ENCODE measurements around the gene ADAMTS2. TPM values are rescaled to one million over a fixed set of nuclear protein-coding genes. Genes with fewer than 3 reads are reported as not detected.

Gene ADAMTS2
- total and polyA plus RNA-seq, 8 donors = 1.8 to 41.5 (median 11.6) TPM

DNA sequence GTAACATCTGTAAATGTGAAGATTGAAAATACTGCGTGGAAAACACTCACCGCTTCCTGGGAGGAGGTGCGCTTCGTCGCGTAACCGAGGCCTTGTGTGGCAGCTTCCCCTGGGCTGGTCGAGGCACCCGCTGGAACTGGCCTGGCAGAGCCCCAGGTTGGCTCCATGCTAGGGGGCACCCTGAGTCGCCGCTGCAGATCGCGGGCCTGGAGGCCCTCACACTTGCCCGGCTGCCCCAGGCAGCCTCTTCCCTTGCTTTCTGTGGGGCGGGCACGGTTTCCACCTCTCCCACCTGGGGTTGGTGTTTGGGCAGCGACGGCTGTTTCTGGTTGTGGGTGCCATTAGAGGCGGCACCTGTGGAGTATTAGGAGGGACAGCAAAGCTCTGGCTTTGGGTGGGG lies 284.2 kb downstream of the ADAMTS2 start:
- no peak for TF ChIP-seq POLR2A (IDR thresholded peaks at IDR 0.05)
- no peak for TF ChIP-seq POLR2AphosphoS5 (IDR thresholded peaks at IDR 0.05)
- TF ChIP-seq EP300 (IDR thresholded peaks at IDR 0.05) = no peak
- TF ChIP-seq, protein P1, sequence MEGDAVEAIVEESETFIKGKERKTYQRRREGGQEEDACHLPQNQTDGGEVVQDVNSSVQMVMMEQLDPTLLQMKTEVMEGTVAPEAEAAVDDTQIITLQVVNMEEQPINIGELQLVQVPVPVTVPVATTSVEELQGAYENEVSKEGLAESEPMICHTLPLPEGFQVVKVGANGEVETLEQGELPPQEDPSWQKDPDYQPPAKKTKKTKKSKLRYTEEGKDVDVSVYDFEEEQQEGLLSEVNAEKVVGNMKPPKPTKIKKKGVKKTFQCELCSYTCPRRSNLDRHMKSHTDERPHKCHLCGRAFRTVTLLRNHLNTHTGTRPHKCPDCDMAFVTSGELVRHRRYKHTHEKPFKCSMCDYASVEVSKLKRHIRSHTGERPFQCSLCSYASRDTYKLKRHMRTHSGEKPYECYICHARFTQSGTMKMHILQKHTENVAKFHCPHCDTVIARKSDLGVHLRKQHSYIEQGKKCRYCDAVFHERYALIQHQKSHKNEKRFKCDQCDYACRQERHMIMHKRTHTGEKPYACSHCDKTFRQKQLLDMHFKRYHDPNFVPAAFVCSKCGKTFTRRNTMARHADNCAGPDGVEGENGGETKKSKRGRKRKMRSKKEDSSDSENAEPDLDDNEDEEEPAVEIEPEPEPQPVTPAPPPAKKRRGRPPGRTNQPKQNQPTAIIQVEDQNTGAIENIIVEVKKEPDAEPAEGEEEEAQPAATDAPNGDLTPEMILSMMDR (IDR thresholded peaks at IDR 0.05) = no peak
- WGBS, 5 donors = 79 to 89% (median 82%) methylated on average over 12 to 19 of the region's 19 CpGs
- Histone ChIP-seq H3K27ac (peak overlapping the region in 2 of 5 donors; percentile 77 to 87), H3K27me3 (no peaks in the 10 kb centered on the region), H3K4me1 (peaks cover 11 to 23% (median 19%) of the 10 kb centered on the region in 4 donors), H3K4me3 (peak overlapping the region; percentile 81 to 96 (median 90)), H3K9me3 (peaks cover 3 to 38% (median 20%) of the 10 kb centered on the region in 4 donors), H3K36me3 (peaks cover 0 to 39% (median 37%) of the 10 kb centered on the region in 4 donors)
- intact Hi-C loops (cut with DNase I; ENCODE audit: low total_unique reads) = no loop called here
- no peak for DNase-seq

Small RNA genes within 50 kb of the gene (small RNA-seq; reads per million reads assigned to genes)
- gene AC109479.2 = 0 reads per million in 4 donors

Other genes starting within 250 kb of the ADAMTS2 start
- 100 to 1,000 TPM in 2 of 5 donors, 10 to 100 TPM in 3; 36.7 to 128 (median 55.6) TPM for gene RUFY1, start 205.1 kb upstream of the ADAMTS2 start, total RNA-seq
- gene RUFY1, start 205.1 kb upstream of the ADAMTS2 start, polyA plus RNA-seq = 10 to 100 TPM; 26.0 to 31.7 (median 30.7) TPM